GM19239 (cell line): ENCODE results near the gene RTN4R.
"Not testable (repeated sequence)": the region's sequence is repeated elsewhere in the genome, so short reads cannot be mapped to it uniquely, and the experiment has no call there.

Source experiments
- DNase-seq: peaks from one replicate; pipeline ENCODE4 v3.0.0; 2011; ENCODE audit warnings: low spot score; ENCODE audit not compliant: insufficient read length
- FAIRE-seq: peaks from 2 replicates; lab custom pipeline; 2011; peaks lifted over from hg19 to GRCh38; lab: Jason Lieb, UNC

Gene RTN4R

DNA sequence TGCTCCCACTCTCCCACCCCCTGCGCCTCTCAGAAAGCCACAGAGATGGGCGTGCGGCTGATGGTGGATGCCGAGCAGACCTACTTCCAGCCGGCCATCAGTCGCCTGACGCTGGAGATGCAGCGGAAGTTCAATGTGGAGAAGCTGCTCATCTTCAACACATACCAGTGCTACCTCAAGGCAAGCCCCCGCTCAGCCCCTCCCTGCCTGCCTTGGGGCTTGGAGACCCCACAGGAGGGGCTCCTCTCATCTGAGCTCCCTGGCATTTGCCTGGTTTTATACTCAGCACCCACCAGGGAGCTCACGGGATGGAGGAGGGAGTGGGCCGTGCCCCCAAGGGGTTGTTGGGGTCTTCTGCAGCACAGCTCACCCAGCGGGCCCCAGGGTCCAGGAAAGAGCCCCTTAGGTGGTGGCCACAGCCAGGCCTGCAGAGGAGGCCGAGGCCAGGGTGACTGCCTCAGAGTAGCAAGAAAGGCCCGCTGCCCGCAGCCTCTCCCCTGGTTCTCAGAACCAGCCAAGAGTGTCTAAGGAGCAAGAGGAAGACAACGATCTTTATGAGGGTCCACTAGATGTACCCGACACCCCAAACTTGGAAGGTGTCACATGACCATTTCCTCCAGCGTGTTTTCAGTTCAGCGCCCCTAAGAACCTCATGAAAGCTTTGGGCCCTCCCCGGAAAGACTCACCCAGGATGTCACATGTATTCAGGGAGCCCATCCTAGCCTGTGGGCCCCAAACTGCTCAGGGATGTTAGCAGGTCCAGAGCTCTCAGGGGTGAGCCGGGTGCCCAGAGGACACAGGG, 38.7 kb upstream of the RTN4R start:
- DNase-seq, FAIRE-seq: not testable (repeated sequence)

DNA sequence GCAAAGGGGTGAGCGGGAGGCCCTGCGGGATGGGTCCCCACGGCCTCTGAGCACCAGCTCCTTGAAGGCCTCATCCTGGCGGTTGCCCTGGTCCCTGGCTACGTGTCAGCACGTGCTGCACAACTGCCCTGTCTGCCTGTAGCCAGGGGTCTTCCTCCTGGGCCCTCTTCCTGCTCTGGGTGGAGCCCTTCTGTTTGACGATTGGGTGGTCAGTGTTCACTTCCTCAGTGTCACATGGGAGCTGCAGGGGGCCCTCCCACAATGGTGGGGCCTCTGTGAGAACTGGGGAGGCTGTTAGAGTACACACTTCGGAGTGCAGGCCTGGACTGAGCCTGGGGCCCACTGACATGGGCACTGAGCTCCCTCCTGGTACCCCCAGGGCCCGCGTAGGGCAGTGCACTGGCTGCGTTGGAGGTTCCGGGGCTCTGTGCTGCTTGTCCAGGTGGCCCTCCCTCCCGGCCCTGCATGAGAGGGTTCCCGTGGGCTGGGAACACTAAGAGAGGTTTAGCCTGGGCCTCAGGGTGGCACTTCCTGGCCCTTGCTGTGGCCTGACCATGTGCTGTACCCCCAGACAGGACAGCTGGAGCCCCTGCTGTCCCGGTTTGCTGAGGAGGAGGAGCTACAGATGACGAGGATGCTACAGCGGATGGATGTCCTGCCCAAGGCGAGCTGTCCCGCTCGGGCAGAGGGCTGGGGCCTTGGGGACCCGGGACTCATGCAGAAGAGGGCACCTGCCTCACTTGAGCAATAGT, 38.0 kb upstream of the RTN4R start:
- no peak for FAIRE-seq

DNA sequence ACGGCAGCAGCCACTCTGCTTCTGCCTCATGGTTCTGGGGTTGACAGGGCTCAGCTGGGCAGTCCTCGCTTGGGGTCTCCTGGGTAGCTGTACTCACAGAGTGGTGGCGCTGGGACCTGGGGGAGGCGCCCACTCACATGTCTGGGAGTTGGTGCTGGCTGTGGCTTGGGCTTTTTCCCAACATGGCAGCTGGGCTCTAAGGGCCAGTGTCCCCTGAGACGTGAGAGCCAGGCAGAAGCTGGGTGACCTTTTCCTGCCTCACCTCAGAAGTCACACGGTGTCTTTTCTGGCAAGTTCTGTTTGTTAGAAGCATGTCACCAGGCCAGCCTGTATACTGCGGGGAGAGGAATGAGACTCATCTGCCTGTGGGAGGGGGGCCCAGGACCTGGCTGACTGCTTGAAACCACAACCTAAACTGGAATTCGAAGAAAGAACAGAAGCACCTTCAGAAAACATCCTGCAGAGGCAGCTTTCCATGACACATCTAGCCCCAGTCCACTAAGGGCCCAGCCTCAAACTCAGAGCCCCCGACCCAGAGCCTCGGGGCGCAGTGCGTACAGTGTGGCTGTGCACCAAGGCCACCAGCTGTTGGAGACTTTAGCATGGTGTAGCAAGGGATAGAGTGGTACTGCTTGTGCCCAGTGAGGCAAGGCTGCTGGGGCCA, 37.2 kb upstream of the RTN4R start:
- not testable (repeated sequence) for DNase-seq, FAIRE-seq

More for the DNA sequence above, 38.0 kb upstream of the RTN4R start:
- DNase-seq = no peak

DNA sequence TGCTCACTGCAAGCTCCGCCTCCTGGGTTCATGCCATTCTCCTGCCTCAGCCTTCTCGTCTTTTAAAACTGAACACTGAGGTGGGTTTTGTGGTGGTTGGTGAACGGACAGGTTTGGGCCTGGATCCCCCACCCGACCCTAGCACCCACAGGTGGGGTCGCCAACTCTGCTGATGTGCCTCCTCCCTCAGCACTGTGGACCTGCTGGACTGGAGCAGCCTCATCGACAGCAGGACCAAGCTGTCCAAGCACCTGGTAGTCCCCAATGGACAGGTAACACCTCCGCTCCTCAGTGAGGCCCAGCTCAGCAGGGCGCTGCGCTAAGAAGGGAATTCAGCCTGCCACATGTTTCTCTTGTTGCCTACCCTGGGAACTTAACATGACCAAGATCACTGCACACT, 36.5 kb upstream of the RTN4R start:
- no peak for DNase-seq
- FAIRE-seq = no peak

DNA sequence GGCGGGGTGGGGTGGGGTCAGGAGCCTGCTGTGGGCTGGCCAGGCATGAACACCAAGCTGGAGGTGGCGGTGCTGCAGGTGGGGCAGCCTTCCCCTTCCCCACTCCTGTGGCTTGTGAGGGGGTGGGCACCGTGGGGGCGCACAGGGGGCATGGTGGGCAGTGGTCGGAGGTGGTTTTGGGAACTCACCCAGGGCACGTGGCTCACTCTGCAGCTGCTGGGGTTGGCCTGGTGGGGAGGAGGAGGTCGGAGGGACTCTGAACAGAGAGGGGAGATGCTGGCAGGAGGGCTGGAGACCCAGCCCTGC, 35.1 kb upstream of the RTN4R start:
- not testable (repeated sequence) for DNase-seq, FAIRE-seq

DNA sequence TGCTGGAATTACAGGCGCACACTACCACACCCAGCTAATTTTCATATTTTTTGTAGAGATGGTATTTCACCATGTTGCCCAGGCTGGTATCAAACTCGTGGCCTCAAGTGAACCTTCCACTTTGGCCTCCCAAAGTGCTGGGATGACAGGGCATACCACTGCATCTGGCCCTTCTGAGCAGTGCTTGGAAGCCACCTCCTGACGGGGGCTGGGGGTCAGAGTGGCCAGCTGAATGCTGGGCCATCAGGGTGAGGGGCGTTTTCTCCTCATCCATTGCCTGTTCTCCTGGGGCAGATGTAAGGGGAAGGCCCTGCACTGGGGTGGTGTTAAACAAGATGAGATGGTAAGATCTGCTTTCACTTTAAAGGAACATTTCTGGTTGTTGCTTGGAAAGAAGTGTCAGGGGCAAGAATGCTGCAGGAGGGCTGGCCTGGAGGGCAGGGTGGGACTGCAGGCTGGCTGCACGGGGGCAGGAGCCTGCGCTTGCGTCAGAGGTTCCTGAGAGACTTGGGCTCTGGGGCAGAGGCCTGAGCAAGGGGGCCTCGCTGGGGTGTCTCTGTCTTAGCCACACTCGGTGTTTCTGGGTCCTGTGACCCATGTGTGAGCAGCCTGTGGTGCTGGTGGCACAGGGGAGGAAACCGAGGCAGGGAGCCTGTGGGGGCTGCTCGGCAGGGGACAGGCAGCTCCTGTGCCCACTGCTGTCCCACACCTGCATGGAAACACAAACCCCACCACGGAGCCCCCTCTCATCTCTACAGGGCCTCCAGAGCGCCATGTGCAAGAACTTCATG, 34.5 kb upstream of the RTN4R start:
- FAIRE-seq = no peak

DNA sequence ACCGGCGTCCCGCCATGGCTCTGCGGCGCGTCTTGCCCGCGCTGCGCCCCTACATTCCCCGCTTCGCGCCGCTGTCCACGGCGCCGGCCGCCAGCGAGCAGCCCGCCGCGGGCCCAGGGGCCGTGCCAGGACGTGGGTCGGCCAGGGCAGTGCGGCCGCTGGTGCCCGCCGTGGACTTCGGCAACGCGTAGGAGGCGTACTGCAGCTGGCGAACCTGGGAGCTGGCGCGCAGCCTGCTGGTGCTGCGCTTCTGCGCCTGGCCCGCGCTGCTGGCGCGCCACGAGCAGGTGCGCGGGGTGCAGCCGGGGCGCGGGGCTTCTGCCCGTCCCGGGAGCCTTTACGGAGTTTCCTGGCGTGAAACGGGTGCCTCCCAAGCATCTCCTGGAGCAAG, 31.6 kb upstream of the RTN4R start:
- peak; percentile 59 for FAIRE-seq
- no peak for DNase-seq

More for the DNA sequence above, 34.5 kb upstream of the RTN4R start:
- DNase-seq = no peak

DNA sequence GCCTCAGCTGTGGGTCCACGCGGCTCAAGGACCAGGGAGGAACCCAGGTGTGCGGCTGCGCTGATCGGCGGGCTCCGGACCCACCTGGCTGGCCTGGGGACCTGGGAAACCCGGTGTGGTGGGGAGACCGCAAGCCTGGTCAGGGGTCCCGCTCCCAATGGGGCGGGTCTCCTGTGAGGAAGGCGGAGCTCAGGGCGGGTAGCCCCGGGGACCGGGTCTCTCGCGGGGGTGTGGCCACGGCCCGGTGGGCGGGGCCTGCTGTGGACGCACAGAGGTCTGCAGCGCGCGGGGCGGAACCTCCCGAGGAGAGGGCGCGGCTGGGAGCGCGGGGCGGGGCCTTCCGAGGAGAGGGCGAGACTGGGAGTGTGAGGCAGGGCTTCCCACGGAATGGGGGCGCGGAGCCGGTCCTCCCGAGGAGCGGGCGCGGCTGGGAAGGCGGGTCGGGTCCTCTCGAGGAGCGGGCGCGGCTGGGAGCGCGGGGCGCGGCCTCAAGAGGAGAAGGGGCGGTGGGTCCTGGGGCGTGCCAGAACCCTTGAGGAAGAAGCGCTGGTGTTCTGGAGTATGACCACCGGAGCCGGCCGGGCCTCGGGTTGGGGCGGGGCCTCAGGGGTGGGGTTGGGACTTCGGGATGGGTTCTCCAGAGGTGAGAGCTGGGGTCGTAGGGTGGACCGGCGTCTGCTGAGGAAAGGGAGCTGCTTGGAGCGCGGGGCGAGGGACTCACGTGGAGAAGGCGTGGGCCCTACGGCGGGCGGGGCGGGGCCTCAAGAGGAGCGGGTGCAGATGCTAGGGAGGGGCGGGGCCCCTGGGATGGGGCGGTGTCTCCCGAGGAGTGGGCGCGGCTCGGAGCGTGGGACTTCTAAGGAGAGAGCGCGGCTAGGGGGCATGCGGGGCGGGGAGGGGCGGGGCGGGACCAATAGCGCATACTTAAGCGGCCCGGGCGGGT, 31.0 kb upstream of the RTN4R start:
- DNase-seq (peak; percentile 78), FAIRE-seq (peak; percentile 68)

DNA sequence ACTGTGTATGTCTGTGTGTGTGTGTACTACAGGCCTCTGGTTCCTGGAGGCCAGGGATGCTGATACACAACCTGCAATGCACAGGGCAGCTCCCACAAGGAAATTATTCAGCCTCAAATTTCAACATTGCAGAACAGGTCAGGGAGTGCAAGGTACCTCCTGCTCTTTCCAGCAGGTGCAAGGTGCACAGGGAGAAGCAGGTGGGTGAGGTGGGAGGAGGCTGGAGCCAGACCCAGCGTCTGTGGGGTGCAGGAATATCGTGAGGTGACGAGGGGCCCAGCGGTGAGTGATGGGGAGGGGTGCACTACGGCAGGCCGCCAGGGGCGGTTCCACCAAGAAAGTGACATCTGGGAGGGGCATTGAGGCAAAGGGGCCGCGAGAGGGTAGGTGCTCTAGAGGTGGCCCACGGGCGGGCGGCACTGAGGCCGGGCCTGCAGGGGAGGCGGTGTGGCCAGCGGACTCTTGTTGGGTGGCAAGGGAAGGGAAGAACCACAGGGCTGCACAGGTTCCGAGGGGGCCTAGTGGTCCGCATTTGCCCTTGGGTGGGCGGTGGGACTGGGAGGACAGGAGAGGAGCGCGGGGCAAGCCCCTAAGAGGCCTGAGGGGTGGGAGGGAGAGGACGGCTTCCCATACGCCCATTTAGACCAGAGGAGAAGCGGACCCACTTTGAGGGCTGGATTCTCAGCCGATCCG, 30.1 kb upstream of the RTN4R start:
- FAIRE-seq (no peak), DNase-seq (no peak)

DNA sequence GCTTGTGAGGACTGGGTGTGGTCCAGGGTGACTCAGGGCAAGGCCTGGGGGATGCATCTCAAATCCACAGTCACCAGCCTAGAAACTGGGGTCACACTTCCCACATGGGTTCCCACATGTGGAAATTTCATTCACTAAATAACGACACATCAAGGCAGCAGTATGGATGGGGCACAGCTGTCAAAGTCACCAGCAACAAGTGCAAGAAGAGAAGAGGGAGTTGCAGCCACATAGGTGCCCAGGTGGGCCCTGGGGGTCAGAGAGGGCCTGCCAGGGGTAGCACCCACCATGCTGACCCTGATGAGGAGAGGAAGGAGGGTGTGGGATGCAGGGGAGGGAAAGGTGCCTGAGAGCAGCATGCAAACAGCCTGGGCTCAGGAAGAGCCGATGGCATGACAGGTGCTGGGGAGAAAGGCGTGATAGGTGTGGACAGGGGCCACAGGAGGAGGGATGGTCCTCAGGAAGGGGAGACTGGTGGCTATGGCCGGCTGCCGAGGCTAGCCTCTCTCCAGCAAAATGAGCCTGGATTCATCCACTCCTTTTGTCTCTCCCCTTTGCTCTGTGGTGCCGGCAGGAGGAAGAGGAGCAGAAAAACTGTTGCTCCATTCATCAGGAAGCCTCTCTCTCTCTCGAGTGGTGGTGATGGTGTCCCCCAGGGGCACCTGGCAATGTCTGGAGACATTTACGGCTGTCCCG, 29.4 kb upstream of the RTN4R start:
- DNase-seq = no peak
- FAIRE-seq = no peak

DNA sequence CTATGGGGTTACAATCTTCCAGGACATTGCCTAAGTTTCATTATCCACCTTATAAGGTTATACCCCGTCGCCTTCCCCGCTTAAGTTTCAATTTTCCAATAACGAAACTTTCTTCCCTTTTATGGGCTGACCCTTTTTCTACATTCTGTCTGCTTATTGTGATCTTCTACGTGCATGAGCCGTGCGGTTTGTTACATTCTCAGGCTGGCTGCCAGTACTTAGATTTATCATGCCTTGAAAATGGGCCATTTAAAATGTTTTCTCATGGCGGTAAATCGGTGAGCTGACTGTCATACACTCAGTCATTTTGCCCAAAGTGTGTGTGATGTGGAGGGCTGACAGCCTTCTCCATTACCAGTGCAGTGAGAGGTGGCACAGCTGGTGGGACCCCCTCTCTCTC, 28.5 kb upstream of the RTN4R start:
- DNase-seq (no peak), FAIRE-seq (no peak)

DNA sequence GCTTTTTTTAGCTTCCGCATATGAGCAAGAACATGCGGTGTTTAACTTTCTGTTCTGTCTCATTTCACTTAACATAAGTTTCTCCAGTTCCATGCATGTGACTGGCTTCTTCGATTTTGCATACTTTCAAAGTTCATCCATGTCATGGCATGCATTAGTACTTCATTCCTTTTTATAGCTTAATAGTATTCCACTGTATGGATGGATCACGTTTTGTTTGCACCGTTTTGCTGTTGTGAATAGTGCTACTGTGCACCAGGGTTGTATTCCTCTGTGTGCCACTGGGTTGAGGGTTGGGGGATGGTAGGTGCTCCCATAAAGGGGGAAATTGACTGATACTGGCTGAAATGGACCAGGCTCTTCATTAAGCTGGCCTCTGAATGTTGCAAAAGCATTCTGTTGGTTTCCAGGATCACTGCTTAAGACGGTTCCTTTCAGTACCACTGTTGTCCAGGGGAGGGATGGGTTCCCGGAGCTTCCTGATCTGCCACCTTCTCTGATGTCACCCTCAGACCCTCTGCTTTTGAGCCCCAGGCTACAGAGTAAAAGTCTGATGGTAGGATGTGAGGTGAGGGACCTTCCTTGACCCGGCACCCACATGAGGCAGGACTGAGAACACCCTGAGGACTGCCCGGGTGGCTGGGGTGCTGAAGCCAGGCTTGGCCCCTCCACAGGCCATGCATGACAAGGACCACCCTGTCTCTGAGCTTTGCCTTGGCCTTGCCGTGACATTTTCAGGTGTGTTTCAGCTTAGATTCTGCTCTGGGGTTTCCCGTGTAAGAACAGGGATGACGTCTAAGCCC, 27.3 kb upstream of the RTN4R start:
- FAIRE-seq (no peak), DNase-seq (no peak)

DNA sequence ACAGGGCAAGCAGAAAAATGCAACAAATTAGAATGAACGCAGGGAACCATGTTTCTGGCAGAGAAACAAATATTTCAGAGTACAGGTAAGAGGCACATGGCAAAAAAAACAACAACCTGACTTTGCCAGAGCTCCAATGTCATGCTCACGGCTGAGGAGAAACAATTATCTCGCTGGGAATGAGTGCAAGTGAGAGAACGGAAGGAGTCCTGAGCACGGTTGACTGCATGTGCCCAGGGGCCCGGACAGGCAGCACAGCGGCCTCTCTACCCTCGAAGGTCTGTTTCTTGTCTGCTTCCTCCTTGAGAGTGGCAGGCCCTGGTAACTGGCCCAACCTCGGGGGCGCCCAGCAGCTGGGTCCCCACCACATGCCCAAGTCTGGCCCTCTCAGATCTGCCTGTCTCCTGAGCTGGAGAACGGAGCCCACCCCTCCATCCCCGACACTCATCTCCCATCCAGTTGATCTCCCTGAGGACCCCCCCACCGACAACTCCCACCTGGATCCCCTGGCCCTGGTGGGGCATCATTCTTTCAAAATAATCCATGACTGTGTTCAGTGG, 24.6 kb upstream of the RTN4R start:
- FAIRE-seq (no peak), DNase-seq (no peak)

DNA sequence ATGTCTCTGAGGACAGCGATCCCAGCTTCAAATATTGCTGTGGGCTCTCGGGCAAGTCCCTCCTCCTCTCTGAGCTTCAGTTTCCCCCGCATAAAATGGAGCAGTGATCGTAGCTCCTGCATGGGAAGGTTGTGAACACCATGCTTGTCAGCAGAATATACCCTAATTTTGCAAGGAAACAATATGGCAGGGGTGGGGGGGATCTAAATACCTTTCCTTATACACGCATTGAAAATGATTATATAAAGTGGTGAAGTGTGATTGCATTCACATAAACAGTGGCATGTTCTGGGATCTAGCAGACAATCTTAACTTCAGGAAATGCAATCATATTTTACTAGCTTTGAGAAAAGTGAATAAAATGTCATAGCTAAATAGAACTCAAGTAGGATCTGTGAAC, 24.0 kb upstream of the RTN4R start:
- DNase-seq (no peak), FAIRE-seq (no peak)

DNA sequence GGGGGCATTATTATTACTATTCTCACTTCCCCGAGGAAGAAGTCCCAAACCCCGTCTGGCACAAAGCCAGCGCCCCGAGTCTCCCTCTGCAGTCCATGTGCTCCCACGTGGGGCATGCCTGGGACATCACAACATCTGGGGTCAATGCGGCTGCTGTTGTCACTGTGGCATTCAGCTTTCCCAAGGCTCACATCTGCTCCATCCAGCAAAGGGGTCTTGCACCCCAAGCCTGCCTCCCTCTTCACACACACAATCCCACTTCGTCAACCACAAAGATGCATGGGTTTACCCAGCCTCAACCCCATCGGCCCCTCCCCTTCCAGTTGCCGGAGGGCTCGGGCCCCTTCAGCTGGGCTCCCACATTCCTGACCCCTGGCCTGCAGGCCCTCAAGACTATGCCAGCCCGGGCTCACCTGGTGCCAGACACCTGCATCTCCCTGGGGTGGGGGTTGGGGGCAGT, 23.5 kb upstream of the RTN4R start:
- FAIRE-seq (no peak), DNase-seq (no peak)

DNA sequence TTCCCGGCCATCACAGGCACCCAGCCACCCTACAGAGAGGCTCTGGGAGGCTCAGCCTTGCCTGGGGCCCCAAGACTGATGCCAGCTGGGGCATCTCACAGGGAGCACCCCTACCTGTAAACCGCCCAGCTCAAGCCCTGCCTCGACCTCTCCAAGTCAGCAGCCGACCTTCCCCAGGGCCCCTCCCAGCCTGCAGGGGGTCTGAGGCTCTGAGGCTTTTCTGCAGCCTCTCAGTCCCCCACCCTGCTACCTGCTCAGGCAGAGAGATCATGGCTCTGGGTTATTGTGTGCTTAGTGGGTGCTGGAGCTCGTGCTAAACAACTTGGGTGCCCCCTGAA, 23.1 kb upstream of the RTN4R start:
- no peak for FAIRE-seq
- DNase-seq = no peak

DNA sequence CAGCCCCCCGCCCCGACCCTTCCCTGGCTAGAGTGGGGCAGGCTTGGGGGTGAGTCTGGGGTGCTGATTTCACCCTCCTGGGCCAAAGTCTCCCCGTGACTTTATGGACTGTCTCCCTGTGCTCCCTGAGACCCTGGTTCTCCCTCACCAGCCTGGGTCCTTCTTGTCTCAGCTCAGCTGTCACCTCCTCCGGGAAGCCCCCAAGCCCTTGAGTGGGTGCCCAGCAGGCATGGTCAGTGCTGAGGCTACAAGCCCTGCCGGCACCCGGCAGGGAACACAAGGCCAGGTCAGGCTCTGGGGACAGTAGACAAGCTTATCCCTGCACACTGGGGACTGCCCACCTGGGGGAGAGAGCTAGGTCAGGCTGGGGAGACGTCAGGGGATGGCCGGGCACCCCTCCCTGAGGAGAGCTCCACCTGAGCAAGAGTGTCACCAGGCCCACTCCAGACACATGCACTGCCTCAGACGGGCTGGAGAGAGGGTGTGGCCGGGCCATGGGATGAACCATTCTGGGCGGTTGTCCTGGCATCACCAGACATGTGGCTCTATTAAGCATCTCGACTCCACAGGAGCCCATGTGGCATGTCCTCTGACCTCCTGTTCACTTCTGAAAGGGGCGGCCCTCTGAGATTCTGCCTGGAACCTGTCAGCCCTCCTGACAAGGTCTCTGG, 22.6 kb upstream of the RTN4R start:
- DNase-seq = no peak
- no peak for FAIRE-seq
